Gastrocnemius medialis (tissue), 4 donors: Measurements from ENCODE around the gene PFKFB2.

Source experiments
- POLR2A ChIP-seq, 2 donors: fragments of 450-650 bp; IDR thresholded peaks; one replicate each; pipeline ENCODE4 v1.6.1; 2017; ENCODE audit warnings: antibody characterized with exemption in 2 of 2, mild to moderate bottlenecking in 2 of 2, moderate library complexity in 2 of 2
- TF ChIP-seq, protein P1 (sequence below), 5 experiments: fragments of 450-650 bp in 3 of 5; fragments of 200-600 bp in 2 of 5; sonication (generic) in 2 of 5; IDR thresholded peaks in 4 of 5; conservative IDR thresholded peaks in 1 of 5; 1 replicate in 4 of 5; 2 replicates in 1 of 5; pipeline ENCODE4 v1.5.1; 2016 to 2019; ENCODE audit warnings: antibody characterized with exemption in 5 of 5, mild to moderate bottlenecking in 3 of 5, moderate library complexity in 3 of 5

DNA sequence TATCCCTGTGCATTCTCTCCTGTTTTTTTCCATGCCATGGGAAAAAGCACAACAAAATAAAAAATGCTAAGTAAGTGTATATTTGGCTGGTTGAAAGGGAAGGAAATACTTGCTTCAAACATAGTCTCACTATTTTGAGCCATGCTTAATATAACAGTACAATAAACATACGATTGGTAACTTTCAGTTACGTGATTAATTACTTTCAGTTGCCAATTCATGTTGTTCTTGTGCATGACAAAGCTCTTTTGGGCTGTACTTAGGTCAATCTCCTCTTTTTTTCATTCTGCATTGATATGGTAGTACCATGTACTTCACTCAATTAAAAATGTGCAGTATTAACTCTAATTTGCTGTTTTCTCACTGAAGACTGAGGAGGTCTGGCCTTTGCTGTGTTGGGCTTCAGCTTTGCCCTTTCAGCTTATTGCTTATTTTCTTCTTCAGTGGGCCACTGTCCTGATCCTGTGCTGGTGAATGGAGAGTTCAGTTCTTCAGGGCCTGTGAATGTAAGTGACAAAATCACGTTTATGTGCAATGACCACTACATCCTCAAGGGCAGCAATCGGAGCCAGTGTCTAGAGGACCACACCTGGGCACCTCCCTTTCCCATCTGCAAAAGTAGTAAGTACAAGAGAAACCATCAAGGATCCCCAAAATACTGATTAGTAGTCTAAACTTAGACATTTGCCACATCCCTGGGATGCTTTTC is 38.3 kb downstream of the PFKFB2 start:
- TF ChIP-seq, protein P1, sequence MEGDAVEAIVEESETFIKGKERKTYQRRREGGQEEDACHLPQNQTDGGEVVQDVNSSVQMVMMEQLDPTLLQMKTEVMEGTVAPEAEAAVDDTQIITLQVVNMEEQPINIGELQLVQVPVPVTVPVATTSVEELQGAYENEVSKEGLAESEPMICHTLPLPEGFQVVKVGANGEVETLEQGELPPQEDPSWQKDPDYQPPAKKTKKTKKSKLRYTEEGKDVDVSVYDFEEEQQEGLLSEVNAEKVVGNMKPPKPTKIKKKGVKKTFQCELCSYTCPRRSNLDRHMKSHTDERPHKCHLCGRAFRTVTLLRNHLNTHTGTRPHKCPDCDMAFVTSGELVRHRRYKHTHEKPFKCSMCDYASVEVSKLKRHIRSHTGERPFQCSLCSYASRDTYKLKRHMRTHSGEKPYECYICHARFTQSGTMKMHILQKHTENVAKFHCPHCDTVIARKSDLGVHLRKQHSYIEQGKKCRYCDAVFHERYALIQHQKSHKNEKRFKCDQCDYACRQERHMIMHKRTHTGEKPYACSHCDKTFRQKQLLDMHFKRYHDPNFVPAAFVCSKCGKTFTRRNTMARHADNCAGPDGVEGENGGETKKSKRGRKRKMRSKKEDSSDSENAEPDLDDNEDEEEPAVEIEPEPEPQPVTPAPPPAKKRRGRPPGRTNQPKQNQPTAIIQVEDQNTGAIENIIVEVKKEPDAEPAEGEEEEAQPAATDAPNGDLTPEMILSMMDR (IDR thresholded peaks at IDR 0.05 in 4 of 5, conservative IDR thresholded peaks at IDR 0.05 in 1 of 5), result no peak
- no peak for TF ChIP-seq POLR2A (IDR thresholded peaks at IDR 0.05)
